Measurements from ENCODE around the gene KIAA1328. TPM values are rescaled to one million over a fixed set of nuclear protein-coding genes. Genes with fewer than 3 reads are reported as not detected.

Gene KIAA1328
- polyA plus RNA-seq, 1 of the 3 experiments (the other 2 are of a cell fraction): 2.6 TPM

- Histone ChIP-seq H2AFZ (ENCODE audit: low read depth) (no peak overlapping the region), H3K9ac (no peak overlapping the region), H3K4me1 (ENCODE audit: control insufficient read depth in 1 of 2, insufficient read depth in 2 of 2, low read depth in 1 of 2, low read length in 1 of 2) (no peaks in the 10 kb centered on the region; a peak in 1 of 4 replicates), H4K20me1 (ENCODE audit: insufficient read depth) (no peaks in the 10 kb centered on the region), H3K79me2 (ENCODE audit: insufficient read depth) (peaks cover 27% of the 10 kb centered on the region; the same call in 1 of the 2 replicates), H3K4me3 (ENCODE audit: low read depth in 2 of 2, low read length in 1 of 2) (no peak overlapping the region), H3K36me3 (replicated peaks in 1 of 2; ENCODE audit: control insufficient read depth in 1 of 2, insufficient read depth in 2 of 2, low read length in 1 of 2) (peaks cover 21 to 62% of the 10 kb centered on the region in 2 experiments), H3K9me2 (no peaks in the 10 kb centered on the region), H3K27me3 (ENCODE audit: insufficient read depth) (no peaks in the 10 kb centered on the region), H3K9me3 (no peaks in the 10 kb centered on the region), H3K4me2 (no peak overlapping the region), H3F3A (replicated peaks; ENCODE audit: insufficient read depth) (no peaks in the 10 kb centered on the region), H3K27ac (ENCODE audit: low read depth in 2 of 2, low read length in 1 of 2) (no peak overlapping the region)
- CTCF ChIA-PET: interaction anchor here (1.0 to 1.8 kb wide), 4 partner anchors 9 to 535 kb away, joined by 4 to 7 read pairs (median 6); partner anchors contain the start of genes KIAA1328 and TPGS2
- POLR2A ChIA-PET: no interaction called here
- no peak for DNase-seq
- TF ChIP-seq TEAD4 (IDR thresholded peaks at IDR 0.05; ENCODE audit: borderline replicate concordance, insufficient read depth) (no peak), YY1 (IDR thresholded peaks at IDR 0.05; ENCODE audit: low read depth) (no peak)
These were observed 9.3 kb upstream of the KIAA1328 start for GRCh38 chr18:36819621-36820020.

GRCh38 chr18:36821681-36822080 is 7.2 kb upstream of the KIAA1328 start:
- Histone ChIP-seq H3K27ac (ENCODE audit: low read depth in 2 of 2, low read length in 1 of 2) (no peak overlapping the region), H3K9me3 (no peaks in the 10 kb centered on the region), H3K4me1 (ENCODE audit: control insufficient read depth in 1 of 2, insufficient read depth in 2 of 2, low read depth in 1 of 2, low read length in 1 of 2) (no peaks in the 10 kb centered on the region), H3K27me3 (ENCODE audit: insufficient read depth) (no peaks in the 10 kb centered on the region), H3F3A (replicated peaks; ENCODE audit: insufficient read depth) (no peaks in the 10 kb centered on the region), H3K79me2 (ENCODE audit: insufficient read depth) (peaks cover 48% of the 10 kb centered on the region; the same call in 1 of the 2 replicates), H3K4me2 (no peak overlapping the region), H3K4me3 (ENCODE audit: low read depth in 2 of 2, low read length in 1 of 2) (no peak overlapping the region), H3K9ac (no peak overlapping the region), H2AFZ (ENCODE audit: low read depth) (no peak overlapping the region), H3K36me3 (replicated peaks in 1 of 2; ENCODE audit: control insufficient read depth in 1 of 2, insufficient read depth in 2 of 2, low read length in 1 of 2) (peaks cover 21 to 45% of the 10 kb centered on the region in 2 experiments), H4K20me1 (ENCODE audit: insufficient read depth) (no peaks in the 10 kb centered on the region), H3K9me2 (no peaks in the 10 kb centered on the region)
- ChIA-PET POLR2A (no interaction called here), CTCF (interaction anchor here (2.0 kb wide), 1 partner anchor 12 kb away, joined by 6 read pairs; no protein-coding TSS in a partner anchor)
- 98% methylated on average over 4 of the region's 4 CpGs for WGBS (ENCODE audit: low lambda C conversion rate)
- no peak for DNase-seq
- TF ChIP-seq FOXM1 (IDR thresholded peaks at IDR 0.05; ENCODE audit: low read depth): no peak
- TF ChIP-seq GATA2 (CRISPR knock-in tag; IDR thresholded peaks at IDR 0.05): no peak
- no peak for TF ChIP-seq MAX (IDR thresholded peaks at IDR 0.05; ENCODE audit: low read depth)
- TF ChIP-seq RXRA (IDR thresholded peaks at IDR 0.05; ENCODE audit: borderline replicate concordance, low read depth): no peak
- TF ChIP-seq SMC3 (IDR thresholded peaks at IDR 0.05; ENCODE audit: low read depth, low read length): no peak
- no peak for TF ChIP-seq REST (IDR thresholded peaks at IDR 0.05; ENCODE audit: low read depth, low read length)
- TF ChIP-seq ZBTB33 (IDR thresholded peaks at IDR 0.05; ENCODE audit: borderline replicate concordance, low read depth): no peak
- no peak for TF ChIP-seq NRF1 (IDR thresholded peaks at IDR 0.05; ENCODE audit: low read depth, low read length)
- TF ChIP-seq POLR2AphosphoS5 (IDR thresholded peaks at IDR 0.05; ENCODE audit: low read depth, low read length): no peak
- no peak for TF ChIP-seq MEF2A (IDR thresholded peaks at IDR 0.05; ENCODE audit: borderline replicate concordance, low read depth)
- TF ChIP-seq USF2 (IDR thresholded peaks at IDR 0.05; ENCODE audit: borderline replicate concordance, low read depth, low read length): no peak
- TF ChIP-seq MXI1 (IDR thresholded peaks at IDR 0.05; ENCODE audit: low read depth, low read length): no peak
- no peak for TF ChIP-seq FOSL2 (IDR thresholded peaks at IDR 0.05; ENCODE audit: borderline replicate concordance, low read depth)
- no peak for TF ChIP-seq CTCF (IDR thresholded peaks at IDR 0.05)
- TF ChIP-seq JUND (IDR thresholded peaks at IDR 0.05): no peak
- no peak for TF ChIP-seq RFX5 (IDR thresholded peaks at IDR 0.05; ENCODE audit: low read length)

Data from SK-N-SH (cell line).